ENCODE data around the gene SLC39A12. TPM values are rescaled to one million over a fixed set of nuclear protein-coding genes. Genes with fewer than 3 reads are reported as not detected.

Gene SLC39A12
- total RNA-seq, 4 donors from 2014 or later: not detected

DNA sequence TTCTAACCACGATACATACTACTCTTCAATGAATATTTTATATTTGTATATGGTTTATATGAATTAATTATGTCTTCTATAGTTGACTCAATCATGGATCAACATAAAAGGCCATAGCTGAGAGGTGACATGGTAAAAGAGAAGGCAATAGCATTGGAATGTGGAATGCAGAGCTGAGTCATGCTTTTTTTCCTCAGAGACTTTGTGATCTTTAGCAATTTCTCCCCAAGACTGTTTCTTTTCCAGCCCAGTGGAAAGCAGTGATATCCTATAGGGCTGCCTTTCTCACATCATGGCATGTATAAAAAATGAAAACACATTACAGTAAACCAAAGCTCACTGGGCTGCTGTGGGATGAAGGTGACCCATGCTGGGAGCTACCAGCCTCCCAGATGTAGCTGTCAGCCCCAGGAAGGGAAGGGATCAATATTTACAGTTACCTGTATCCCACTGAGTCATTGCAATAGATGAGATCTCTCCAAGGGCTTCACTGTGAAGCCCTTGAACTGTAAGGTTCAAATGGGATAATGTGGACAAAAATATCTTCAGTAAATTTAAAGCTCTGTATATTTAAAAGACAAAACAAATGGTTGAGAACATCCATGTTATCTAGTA lies 30.2 kb downstream of the SLC39A12 start:
- Histone ChIP-seq H3K36me3 (no peaks in the 10 kb centered on the region), H3K9me3 (no peaks in the 10 kb centered on the region), H3K4me1 (no peaks in the 10 kb centered on the region), H3K4me3 (no peak overlapping the region), H3K27ac (no peak overlapping the region), H3K27me3 (no peaks in the 10 kb centered on the region)
- intact Hi-C loops (cut with DNase I): no loop called here
- no peak for DNase-seq
- 26 to 50% methylated on average over 1 of the region's 1 CpG for WGBS, 2 donors
- TF ChIP-seq POLR2A (IDR thresholded peaks at IDR 0.05): no peak
- TF ChIP-seq, protein P1, sequence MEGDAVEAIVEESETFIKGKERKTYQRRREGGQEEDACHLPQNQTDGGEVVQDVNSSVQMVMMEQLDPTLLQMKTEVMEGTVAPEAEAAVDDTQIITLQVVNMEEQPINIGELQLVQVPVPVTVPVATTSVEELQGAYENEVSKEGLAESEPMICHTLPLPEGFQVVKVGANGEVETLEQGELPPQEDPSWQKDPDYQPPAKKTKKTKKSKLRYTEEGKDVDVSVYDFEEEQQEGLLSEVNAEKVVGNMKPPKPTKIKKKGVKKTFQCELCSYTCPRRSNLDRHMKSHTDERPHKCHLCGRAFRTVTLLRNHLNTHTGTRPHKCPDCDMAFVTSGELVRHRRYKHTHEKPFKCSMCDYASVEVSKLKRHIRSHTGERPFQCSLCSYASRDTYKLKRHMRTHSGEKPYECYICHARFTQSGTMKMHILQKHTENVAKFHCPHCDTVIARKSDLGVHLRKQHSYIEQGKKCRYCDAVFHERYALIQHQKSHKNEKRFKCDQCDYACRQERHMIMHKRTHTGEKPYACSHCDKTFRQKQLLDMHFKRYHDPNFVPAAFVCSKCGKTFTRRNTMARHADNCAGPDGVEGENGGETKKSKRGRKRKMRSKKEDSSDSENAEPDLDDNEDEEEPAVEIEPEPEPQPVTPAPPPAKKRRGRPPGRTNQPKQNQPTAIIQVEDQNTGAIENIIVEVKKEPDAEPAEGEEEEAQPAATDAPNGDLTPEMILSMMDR (IDR thresholded peaks at IDR 0.05): no peak

DNA sequence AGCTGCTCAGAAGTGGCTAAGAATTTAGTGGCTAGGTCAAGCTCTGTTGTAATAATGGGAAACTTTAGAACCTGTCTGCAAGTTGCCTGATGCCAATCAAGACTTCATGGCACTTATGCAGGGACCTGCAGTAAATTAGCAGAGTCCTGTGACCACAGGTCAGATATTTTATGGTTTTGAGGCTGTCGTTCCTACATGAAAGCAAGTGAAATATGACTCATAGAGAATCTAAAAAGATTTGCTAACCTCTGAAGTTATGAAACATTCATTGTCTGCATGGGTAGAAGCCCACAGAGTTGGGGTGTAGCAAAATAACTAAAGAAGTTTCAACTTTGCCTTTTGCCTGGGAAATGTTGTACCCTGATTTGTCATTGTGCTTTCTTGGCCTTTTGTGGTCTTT lies 32.3 kb downstream of the SLC39A12 start:
- no peak overlapping the region for H3K4me3 ChIP-seq
- intact Hi-C loops (cut with DNase I): no loop called here
- no peaks in the 10 kb centered on the region for H3K9me3 ChIP-seq
- no peaks in the 10 kb centered on the region for H3K36me3 ChIP-seq
- no peaks in the 10 kb centered on the region for H3K27me3 ChIP-seq
- TF ChIP-seq, protein P1 (IDR thresholded peaks at IDR 0.05): no peak
- no peak for TF ChIP-seq POLR2A (IDR thresholded peaks at IDR 0.05)
- no peaks in the 10 kb centered on the region for H3K4me1 ChIP-seq
- DNase-seq: no peak
- H3K27ac ChIP-seq: no peak overlapping the region
- WGBS, 2 donors: 6 to 24% methylated on average over 1 of the region's 1 CpG

DNA sequence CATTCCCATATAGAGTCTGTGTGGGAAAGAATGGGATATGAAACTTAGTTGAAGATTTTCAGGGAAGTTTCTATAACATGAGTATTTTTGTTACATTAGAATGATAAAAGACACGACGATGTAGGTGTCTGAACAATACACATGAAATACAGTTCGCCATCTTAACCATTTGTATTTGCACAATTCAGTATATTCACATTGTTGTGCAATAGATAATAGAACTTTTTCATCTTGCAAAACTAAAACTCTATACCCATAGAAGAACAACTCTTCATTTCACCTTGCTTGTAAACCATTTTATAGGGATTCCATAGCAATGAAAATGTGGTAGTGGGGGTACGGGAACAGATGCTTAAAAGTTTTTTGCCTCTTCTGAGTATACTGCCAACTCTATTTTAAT lies 32.8 kb downstream of the SLC39A12 start:
- Histone ChIP-seq H3K9me3 (no peaks in the 10 kb centered on the region), H3K4me1 (no peaks in the 10 kb centered on the region), H3K4me3 (no peak overlapping the region), H3K27ac (no peak overlapping the region), H3K36me3 (no peaks in the 10 kb centered on the region), H3K27me3 (no peaks in the 10 kb centered on the region)
- DNase-seq: no peak
- 78 to 79% methylated on average over 4 of the region's 4 CpGs for WGBS, 2 donors
- intact Hi-C loops (cut with DNase I): no loop called here
- no peak for TF ChIP-seq POLR2A (IDR thresholded peaks at IDR 0.05)
- TF ChIP-seq, protein P1 (IDR thresholded peaks at IDR 0.05): no peak

DNA sequence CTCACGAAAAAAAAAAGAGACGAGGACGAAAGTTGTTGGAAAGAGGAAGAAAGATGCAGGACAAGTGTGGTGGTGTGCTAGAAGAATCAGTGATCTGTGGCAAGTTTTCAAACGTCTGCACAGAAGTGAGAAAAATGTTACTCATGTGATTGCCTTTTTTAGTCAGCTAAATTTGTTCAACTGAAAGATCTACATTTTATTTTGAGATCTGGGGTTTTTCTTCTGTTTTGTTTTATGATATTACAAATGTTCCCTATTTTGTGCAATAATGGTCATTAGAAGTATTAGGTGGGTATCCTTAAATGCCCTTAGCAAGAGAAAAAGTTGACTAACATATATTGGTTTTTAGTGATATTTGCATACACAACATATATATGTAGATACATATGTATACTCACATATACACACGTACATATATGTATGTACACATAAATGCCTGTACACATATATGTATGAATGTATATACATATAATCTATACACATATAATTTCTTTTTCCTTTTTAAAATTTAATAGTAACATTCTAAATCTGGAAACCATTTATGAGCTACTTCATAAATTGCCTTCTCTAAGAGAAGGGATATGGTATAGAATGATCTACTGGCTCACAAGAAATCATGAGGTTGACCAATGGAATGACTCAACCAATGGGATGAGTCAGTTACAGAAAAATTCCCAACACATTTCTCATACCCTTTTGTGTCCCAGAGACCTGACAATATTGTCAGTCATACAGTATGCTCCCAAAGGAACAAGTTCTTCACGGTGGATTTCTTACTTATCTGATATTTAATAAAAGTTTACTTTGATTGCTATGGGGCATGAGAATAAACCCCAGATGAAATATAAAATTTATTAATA lies 38.4 kb downstream of the SLC39A12 start:
- TF ChIP-seq, protein P1 (IDR thresholded peaks at IDR 0.05): no peak
- TF ChIP-seq POLR2A (IDR thresholded peaks at IDR 0.05): no peak
- H3K36me3 ChIP-seq: no peaks in the 10 kb centered on the region
- H3K4me1 ChIP-seq: no peaks in the 10 kb centered on the region
- no peak overlapping the region for H3K4me3 ChIP-seq
- H3K27ac ChIP-seq: no peak overlapping the region
- no peak for DNase-seq
- 68 to 77% methylated on average over 6 of the region's 6 CpGs for WGBS, 2 donors
- H3K9me3 ChIP-seq: no peaks in the 10 kb centered on the region
- intact Hi-C loops (cut with DNase I): no loop called here
- no peaks in the 10 kb centered on the region for H3K27me3 ChIP-seq

DNA sequence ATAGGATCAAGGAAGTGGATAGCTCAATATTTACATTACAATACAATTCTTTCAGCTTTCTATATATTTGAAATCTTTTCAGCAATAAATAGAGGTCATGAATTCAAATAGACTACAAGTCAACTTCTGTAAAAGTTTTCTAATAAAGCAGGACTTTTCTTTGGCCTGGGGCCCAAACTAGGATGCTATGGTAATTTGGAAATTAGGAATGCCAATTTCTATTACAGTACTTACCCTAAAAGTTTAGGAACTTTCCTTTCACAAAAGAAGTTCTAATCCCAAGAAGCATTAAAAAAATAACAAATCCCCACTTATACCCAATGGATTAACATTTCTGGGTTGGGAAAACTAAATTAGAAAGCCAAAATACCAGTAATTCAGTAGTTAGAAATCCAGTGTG lies 40.5 kb downstream of the SLC39A12 start:
- intact Hi-C loops (cut with DNase I): no loop called here
- H3K27ac ChIP-seq: no peak overlapping the region

More for the DNA sequence above, 40.5 kb downstream of the SLC39A12 start:
- no peak for TF ChIP-seq POLR2A (IDR thresholded peaks at IDR 0.05)
- TF ChIP-seq, protein P1 (IDR thresholded peaks at IDR 0.05): no peak
- Histone ChIP-seq H3K4me3 (no peak overlapping the region), H3K9me3 (no peaks in the 10 kb centered on the region), H3K4me1 (no peaks in the 10 kb centered on the region), H3K27me3 (no peaks in the 10 kb centered on the region), H3K36me3 (no peaks in the 10 kb centered on the region)
- no peak for DNase-seq

Measured in esophagus squamous epithelium (tissue), 5 donors.